Fibroblast of villous mesenchyme (primary cell): ENCODE measurements around the gene KRT36. TPM values are rescaled to one million over a fixed set of nuclear protein-coding genes. Genes with fewer than 3 reads are reported as not detected.
A peak's percentile ranks its signal among the peaks of the same experiment; 100 is the strongest.

Source experiments
- DNase-seq: peaks from one replicate; pipeline ENCODE4 v3.0.0-alpha.2; 2010; ENCODE audit warnings: low read depth
- H3K4me3 ChIP-seq: 2 replicates; pipeline ENCODE4 v1.5.1; 2011; ENCODE audit warnings: low read depth, mild to moderate bottlenecking, low read length
- CTCF ChIP-seq: IDR thresholded peaks from 2 replicates; pipeline ENCODE4 v1.5.1; 2012; ENCODE audit warnings: low read depth, mild to moderate bottlenecking, low read length; ENCODE audit not compliant: insufficient read depth
- total RNA-seq: library from RNA; depleted of rRNA; stranded (reverse); fragments of >200 nt; gene quantifications from 2 replicates; pipeline ENCODE4 v1.2.3, GENCODE V29; 2012

The KRT36 gene
- total RNA-seq, 1 donor, result under 0.01 TPM

GRCh38 chr17:41529491-41529915 lies 39.8 kb upstream of the KRT36 start:
- DNase-seq, result no peak
- H3K4me3 ChIP-seq, result no peak overlapping the region
- no peak for TF ChIP-seq CTCF

GRCh38 chr17:41528959-41529353 lies 39.2 kb upstream of the KRT36 start:
- no peak overlapping the region for H3K4me3 ChIP-seq
- no peak for DNase-seq
- TF ChIP-seq CTCF, result no peak

GRCh38 chr17:41527063-41528023 lies 37.6 kb upstream of the KRT36 start:
- H3K4me3 ChIP-seq, result peak overlapping the region; percentile 69
- peak; percentile 56 for DNase-seq
- TF ChIP-seq CTCF, result no peak

- no peak for TF ChIP-seq CTCF
- H3K4me3 ChIP-seq, result no peak overlapping the region
- DNase-seq, result no peak
Observed at GRCh38 chr17:41524261-41524660, 34.6 kb upstream of the KRT36 start.

GRCh38 chr17:41523787-41524186 lies 34.1 kb upstream of the KRT36 start:
- TF ChIP-seq CTCF, result no peak
- DNase-seq, result no peak
- no peak overlapping the region for H3K4me3 ChIP-seq

- no peak for DNase-seq
- TF ChIP-seq CTCF, result no peak
- no peak overlapping the region for H3K4me3 ChIP-seq
Observed at GRCh38 chr17:41523225-41523593, 33.5 kb upstream of the KRT36 start.
